Fibroblast of villous mesenchyme (primary cell): ENCODE data around the gene ECSIT. TPM values are rescaled to one million over a fixed set of nuclear protein-coding genes. Genes with fewer than 3 reads are reported as not detected.
"Not testable (repeated sequence)": the region's sequence is repeated elsewhere in the genome, so short reads cannot be mapped to it uniquely, and the experiment has no call there.

Experiments
- DNase-seq: peaks from one replicate; pipeline ENCODE4 v3.0.0-alpha.2; 2010; ENCODE audit warnings: low read depth
- H3K4me3 ChIP-seq: 2 replicates; pipeline ENCODE4 v1.5.1; 2011; ENCODE audit warnings: low read depth, mild to moderate bottlenecking, low read length
- total RNA-seq: library from RNA; depleted of rRNA; stranded (reverse); fragments of >200 nt; gene quantifications from 2 replicates; pipeline ENCODE4 v1.2.3, GENCODE V29; 2012
- TF ChIP-seq, protein P1 (sequence below): IDR thresholded peaks from 2 replicates; pipeline ENCODE4 v1.5.1; 2012; ENCODE audit warnings: low read depth, mild to moderate bottlenecking, low read length; ENCODE audit not compliant: insufficient read depth

The ECSIT gene
- total RNA-seq, 1 donor, result 22.9 TPM

DNA sequence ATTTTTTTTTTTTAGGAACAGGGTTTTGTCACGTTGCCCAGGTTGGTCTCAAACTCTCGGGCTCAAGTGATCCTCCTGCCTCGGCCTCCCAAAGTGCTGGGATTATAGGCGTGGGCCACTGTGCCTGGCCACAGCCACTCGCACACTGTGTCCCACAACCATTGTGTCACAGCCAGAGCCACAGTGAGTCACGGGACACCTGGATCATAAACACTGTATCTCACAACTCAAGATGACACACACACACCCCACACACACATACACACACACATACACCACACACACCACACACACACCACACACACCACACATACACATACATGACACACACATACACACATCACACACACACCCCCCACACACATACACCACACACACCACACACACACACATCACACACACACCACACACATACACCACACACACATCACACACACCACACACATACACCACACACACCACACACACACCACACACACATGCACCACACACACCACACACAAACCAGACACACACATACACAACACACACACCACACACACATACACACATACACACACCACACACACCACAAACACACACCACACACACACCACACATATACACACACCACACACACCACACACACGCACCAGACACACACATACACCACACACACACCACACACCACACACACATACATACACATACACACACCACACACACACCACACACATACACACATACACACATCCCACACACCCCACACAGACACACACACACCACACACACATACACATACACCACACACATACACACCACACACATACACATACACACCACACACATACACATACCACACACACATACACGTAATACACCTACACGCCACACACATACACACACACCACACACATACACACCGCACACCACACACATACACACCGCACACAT, 64.3 kb downstream of the ECSIT start:
- no peak overlapping the region for H3K4me3 ChIP-seq
- TF ChIP-seq, protein P1, sequence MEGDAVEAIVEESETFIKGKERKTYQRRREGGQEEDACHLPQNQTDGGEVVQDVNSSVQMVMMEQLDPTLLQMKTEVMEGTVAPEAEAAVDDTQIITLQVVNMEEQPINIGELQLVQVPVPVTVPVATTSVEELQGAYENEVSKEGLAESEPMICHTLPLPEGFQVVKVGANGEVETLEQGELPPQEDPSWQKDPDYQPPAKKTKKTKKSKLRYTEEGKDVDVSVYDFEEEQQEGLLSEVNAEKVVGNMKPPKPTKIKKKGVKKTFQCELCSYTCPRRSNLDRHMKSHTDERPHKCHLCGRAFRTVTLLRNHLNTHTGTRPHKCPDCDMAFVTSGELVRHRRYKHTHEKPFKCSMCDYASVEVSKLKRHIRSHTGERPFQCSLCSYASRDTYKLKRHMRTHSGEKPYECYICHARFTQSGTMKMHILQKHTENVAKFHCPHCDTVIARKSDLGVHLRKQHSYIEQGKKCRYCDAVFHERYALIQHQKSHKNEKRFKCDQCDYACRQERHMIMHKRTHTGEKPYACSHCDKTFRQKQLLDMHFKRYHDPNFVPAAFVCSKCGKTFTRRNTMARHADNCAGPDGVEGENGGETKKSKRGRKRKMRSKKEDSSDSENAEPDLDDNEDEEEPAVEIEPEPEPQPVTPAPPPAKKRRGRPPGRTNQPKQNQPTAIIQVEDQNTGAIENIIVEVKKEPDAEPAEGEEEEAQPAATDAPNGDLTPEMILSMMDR, result no peak
- DNase-seq, result no peak

DNA sequence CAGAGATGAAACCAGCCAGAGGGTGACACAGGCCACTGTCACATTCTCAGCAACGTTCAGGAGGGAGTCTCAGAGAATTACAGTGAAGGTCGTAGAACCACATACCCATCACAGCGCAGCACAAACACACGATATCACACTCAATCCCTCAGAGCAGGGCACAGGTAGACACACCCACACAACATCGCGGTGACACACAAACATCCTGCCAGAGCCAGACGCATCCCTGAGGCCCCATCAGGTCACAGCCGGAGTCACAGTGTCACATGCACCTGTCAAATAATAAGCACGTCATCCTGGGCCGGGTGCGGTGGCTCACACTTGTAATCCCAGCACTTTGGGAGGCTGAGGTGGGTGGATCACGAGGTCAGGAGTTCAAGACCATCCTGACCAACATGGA, 65.5 kb downstream of the ECSIT start:
- no peak overlapping the region for H3K4me3 ChIP-seq
- no peak for DNase-seq
- TF ChIP-seq, protein P1, result no peak

DNA sequence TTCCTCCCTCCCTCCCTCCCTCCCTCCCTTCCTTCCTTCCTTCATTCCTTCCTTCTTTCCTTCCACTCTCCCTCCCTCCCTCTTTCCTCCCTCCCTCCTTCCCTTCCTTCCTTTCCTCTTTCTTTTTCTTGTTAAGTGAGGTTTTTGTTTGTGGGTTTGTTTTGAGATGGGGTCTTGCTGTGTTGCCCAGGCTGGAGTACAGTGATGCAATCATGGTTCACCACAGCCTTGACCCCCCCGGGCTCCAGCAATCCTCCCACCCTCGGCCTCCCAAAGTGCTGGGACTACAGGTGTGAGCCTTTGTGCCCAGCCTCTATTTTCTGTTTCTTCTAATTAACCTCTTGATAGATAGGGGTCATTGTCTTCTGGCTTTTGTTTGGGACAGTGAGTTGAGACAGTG, 67.5 kb downstream of the ECSIT start:
- H3K4me3 ChIP-seq, result no peak overlapping the region
- TF ChIP-seq, protein P1, result no peak
- DNase-seq, result no peak

DNA sequence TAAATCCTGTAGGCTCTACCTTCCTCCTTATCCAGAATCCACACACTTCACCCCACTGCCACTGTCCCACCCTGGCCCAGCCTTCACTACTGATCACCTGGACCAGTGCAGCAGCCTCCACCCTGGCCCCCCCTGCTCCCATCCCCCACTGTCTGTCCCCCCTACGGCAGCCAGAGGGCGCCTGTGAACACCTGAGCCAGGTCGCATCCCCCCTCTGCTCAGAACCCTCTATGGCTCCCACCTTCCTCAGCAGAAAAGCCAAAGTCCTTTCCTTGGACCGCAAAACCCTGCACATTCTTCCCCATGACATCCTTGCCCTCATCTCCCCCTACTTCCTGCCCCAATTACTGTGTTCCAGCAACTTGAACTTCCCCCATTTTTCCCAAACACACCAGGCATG, 68.7 kb downstream of the ECSIT start:
- DNase-seq, result no peak
- TF ChIP-seq, protein P1, result peak; percentile 23
- no peak overlapping the region for H3K4me3 ChIP-seq

DNA sequence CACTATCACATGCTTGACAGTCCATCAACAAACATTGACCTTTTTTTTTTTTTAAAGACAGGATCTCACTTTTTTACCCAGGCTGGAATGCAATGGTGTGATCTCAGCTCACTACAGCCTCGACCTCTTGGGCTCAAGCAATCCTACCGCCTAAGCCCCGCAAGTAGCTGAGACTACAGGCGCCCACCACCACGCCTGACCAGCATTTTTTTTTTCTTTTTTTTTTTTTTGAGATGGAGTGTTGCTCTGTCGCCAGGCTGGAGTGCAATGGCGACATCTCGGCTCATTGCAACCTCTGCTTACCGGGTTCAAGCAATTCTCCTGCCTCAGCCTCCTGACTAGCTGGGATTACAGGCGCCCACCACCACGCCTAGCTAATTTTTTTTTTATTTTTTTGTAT, 70.0 kb downstream of the ECSIT start:
- not testable (repeated sequence) for H3K4me3 ChIP-seq, DNase-seq

DNA sequence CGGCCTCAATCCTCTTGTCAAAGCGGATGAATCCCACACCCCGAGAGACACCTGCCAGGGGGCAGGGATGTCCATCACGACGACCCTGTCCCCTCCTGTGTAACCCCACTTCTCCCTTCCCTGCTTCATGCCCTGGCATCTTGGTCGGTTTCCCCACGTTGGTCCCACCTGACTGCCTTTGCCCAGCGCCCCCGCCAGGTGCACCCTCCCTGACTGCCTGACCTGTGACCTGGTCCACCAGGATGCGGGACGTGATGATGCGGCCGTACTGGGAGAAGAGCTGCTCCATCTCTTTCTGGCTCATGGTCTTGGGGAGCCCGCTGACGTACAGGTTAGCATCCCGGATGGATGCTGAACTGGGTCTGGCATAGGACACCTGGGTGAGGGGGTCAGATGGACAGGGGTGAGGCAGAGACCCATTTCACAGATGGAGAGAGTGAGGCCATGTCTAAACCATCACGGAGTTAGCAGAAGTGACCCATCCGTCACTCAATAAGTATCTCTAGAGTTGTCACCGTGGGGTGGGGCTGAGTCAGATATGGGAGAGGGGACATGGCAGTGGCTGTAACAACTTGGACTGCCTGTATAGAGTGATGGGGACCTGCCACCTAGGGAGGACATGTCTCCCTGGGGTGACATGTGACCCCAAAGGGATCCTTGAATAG, 70.6 kb downstream of the ECSIT start:
- no peak overlapping the region for H3K4me3 ChIP-seq
- TF ChIP-seq, protein P1, result no peak
- DNase-seq, result no peak

DNA sequence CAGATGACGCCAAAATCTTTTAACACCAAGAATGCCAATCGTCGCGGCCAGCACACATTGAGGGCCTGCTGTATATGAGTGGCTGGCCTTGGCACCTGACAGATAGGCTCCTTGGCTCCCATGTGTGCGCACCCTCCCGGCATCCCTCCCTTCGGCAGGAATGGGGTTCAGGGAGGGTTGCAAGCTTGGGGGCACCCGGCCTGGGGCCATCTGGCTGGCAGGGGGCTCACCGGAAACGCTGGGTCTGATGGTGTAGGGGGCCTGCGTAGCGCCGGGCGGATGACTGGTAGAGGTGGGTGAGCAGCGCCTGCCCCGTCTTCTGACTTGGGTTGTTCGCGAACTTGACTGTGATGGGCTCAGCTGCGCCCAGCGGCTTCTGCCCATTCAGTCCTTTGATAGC, 71.1 kb downstream of the ECSIT start:
- no peak overlapping the region for H3K4me3 ChIP-seq
- DNase-seq, result no peak
- TF ChIP-seq, protein P1, result no peak
